ENCODE measurements around the gene RPL19. TPM values are rescaled to one million over a fixed set of nuclear protein-coding genes. Genes with fewer than 3 reads are reported as not detected.

Gene RPL19
- total RNA-seq (1,000 to 10,000 TPM in 3 of 10 donors, 100 to 1,000 TPM in 7; 907 to 1,150 (median 965) TPM), polyA plus RNA-seq (1,000 to 10,000 TPM; 1,654 to 3,029 TPM)
- long read RNA-seq, donor 1, transcript RPL19-201 (6 exons, 737 nt): major isoform, 235 of 273 reads
- long read RNA-seq, donor 1, partial matches to known transcripts: 35 of 273 reads
- long read RNA-seq, donor 1, other reads (novel, unspliced or antisense): 3 of 273 reads
- long read RNA-seq, donor 2, transcript RPL19-201 (6 exons, 737 nt): major isoform, 280 of 314 reads
- long read RNA-seq, donor 2, partial matches to known transcripts: 27 of 314 reads
- long read RNA-seq, donor 2, other reads (novel, unspliced or antisense): 5 of 314 reads
- long read RNA-seq, donor 3, transcript RPL19-201 (6 exons, 737 nt): major isoform, 82 of 97 reads
- long read RNA-seq, donor 3, partial matches to known transcripts: 11 of 97 reads
- long read RNA-seq, donor 3, other reads (novel, unspliced or antisense): 3 of 97 reads

GRCh38 chr17:39200070-39200879 lies at the start of gene RPL19:
TSS of gene RPL19 (plus strand) at chr17:39200283. CDS start at chr17:39200345, 62 bp downstream.
- 0 to 1% methylated on average over 52 of the region's 52 CpGs for WGBS, 2 donors
- H3K27ac ChIP-seq: peak within 1 kb of the TSS; percentile 89 to 98 (median 96)
- no peaks in the 10 kb centered on the region for H3K27me3 ChIP-seq
- peak; percentile 78 to 79 for DNase-seq
- peak within 1 kb of the TSS; percentile 77 to 100 (median 92) for H3K4me3 ChIP-seq
- no peaks in the 10 kb centered on the region for H3K9me3 ChIP-seq
- ATAC-seq: peak; percentile 70 to 88 (median 80)
- peaks cover 8 to 64% (median 52%) of the 10 kb centered on the region in 9 donors for H3K4me1 ChIP-seq
- intact Hi-C loops (cut with DNase I): no loop called here
- TF ChIP-seq CTCF (IDR thresholded peaks at IDR 0.05): no peak
- H3K36me3 ChIP-seq: peaks cover 0 to 43% (median 40%) of the 10 kb centered on the region in 9 donors

- Histone ChIP-seq H3K36me3 (no peaks in the 10 kb centered on the region), H3K27ac (peak overlapping the region; percentile 24 to 97 (median 82)), H3K9me3 (no peaks in the 10 kb centered on the region), H3K4me3 (peak overlapping the region; percentile 14 to 94 (median 70)), H3K27me3 (peaks cover 0 to 37% (median 12%) of the 10 kb centered on the region in 7 donors), H3K4me1 (peaks cover 3 to 40% (median 14%) of the 10 kb centered on the region in 9 donors)
- DNase-seq: no peak
- 16 to 32% methylated on average over 5 of the region's 5 CpGs for WGBS, 2 donors
- intact Hi-C loops (cut with DNase I): loop anchor here in 9 of 10 donors (2.0 to 10.0 kb wide), 9 partner anchors 53 to 278 kb away; partner anchors contain the start of genes LASP1 (in 3 of the 9) and FBXO47 (in 1 of the 9)
- no peak for ATAC-seq
- TF ChIP-seq CTCF (IDR thresholded peaks at IDR 0.05): no peak
Measured at GRCh38 chr17:39150795-39151149, 49.3 kb upstream of the RPL19 start.

- peak in 2 of 8 donors; percentile 5 to 23 for ATAC-seq
- H3K4me1 ChIP-seq: peaks cover 3 to 40% (median 14%) of the 10 kb centered on the region in 9 donors
- WGBS, 2 donors: 1 to 3% methylated on average over 43 to 62 of the region's 68 CpGs
- intact Hi-C loops (cut with DNase I): loop anchor here in 9 of 10 donors (2.0 to 10.0 kb wide), 9 partner anchors 54 to 279 kb away; partner anchors contain the start of genes LASP1 (in 3 of the 9) and FBXO47 (in 1 of the 9)
- H3K4me3 ChIP-seq: peak within 1 kb of the TSS; percentile 14 to 94 (median 76)
- DNase-seq: peak in 1 of 2 donors; percentile 40
- peaks cover 0 to 37% (median 12%) of the 10 kb centered on the region in 7 donors for H3K27me3 ChIP-seq
- no peaks in the 10 kb centered on the region for H3K9me3 ChIP-seq
- TF ChIP-seq CTCF (IDR thresholded peaks at IDR 0.05): no peak
- no peaks in the 10 kb centered on the region for H3K36me3 ChIP-seq
- H3K27ac ChIP-seq: peak within 1 kb of the TSS; percentile 72 to 97 (median 87)
Measured at GRCh38 chr17:39151150-39151942, 48.7 kb upstream of the RPL19 start, which contains the start of gene PLXDC1. TSS of gene PLXDC1 (minus strand) at chr17:39151637. CDS start at chr17:39151437, 200 bp downstream.
